Measurements from ENCODE around the gene PRKG1.
A peak's percentile ranks its signal among the peaks of the same experiment; 100 is the strongest.
"Not testable (repeated sequence)": the region's sequence is repeated elsewhere in the genome, so short reads cannot be mapped to it uniquely, and the experiment has no call there.

The PRKG1 gene

GRCh38 chr10:51369903-51370302 is 295.6 kb downstream of the PRKG1 start:
- no peaks in the 10 kb centered on the region for H3K4me1 Mint-ChIP-seq (ENCODE audit: low read depth)
- H3K27me3 Mint-ChIP-seq = no peaks in the 10 kb centered on the region
- DNase-seq = no peak
- no peak overlapping the region for H3K27ac Mint-ChIP-seq
- no peaks in the 10 kb centered on the region for H3K9me3 Mint-ChIP-seq
- no peaks in the 10 kb centered on the region for H3K36me3 Mint-ChIP-seq (ENCODE audit: low read depth)
- no peak overlapping the region for H3K4me3 Mint-ChIP-seq

DNA sequence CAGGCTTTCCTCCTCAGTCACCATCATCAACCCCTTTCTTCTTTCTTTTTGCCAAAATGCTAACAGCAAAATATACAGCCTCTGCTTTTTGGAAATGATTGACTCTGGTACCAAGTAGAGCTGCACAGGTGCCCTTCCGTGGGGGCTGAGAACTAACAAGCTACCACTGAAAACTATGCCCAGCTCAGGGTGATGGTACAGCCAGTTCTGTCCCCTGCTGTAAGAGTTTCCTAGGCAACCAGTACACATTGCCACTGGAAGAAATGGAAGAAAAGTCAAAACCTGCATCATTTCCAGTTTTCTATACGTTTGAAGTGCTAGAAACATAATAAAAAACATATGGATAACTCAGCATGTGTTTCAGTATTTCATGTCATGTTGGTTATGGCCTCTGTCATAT is 297.5 kb downstream of the PRKG1 start:
- no peaks in the 10 kb centered on the region for H3K9me3 Mint-ChIP-seq
- no peaks in the 10 kb centered on the region for H3K36me3 Mint-ChIP-seq (ENCODE audit: low read depth)
- DNase-seq = no peak
- no peaks in the 10 kb centered on the region for H3K4me1 Mint-ChIP-seq (ENCODE audit: low read depth)
- H3K27me3 Mint-ChIP-seq = no peaks in the 10 kb centered on the region
- H3K4me3 Mint-ChIP-seq = no peak overlapping the region
- H3K27ac Mint-ChIP-seq = no peak overlapping the region

- Mint-ChIP-seq H3K27ac (no peak overlapping the region), H3K4me3 (no peak overlapping the region), H3K9me3 (no peaks in the 10 kb centered on the region), H3K36me3 (ENCODE audit: low read depth) (no peaks in the 10 kb centered on the region), H3K27me3 (no peaks in the 10 kb centered on the region), H3K4me1 (ENCODE audit: low read depth) (no peaks in the 10 kb centered on the region)
- DNase-seq = no peak
These were observed 301.5 kb downstream of the PRKG1 start for GRCh38 chr10:51375790-51376189.

DNA sequence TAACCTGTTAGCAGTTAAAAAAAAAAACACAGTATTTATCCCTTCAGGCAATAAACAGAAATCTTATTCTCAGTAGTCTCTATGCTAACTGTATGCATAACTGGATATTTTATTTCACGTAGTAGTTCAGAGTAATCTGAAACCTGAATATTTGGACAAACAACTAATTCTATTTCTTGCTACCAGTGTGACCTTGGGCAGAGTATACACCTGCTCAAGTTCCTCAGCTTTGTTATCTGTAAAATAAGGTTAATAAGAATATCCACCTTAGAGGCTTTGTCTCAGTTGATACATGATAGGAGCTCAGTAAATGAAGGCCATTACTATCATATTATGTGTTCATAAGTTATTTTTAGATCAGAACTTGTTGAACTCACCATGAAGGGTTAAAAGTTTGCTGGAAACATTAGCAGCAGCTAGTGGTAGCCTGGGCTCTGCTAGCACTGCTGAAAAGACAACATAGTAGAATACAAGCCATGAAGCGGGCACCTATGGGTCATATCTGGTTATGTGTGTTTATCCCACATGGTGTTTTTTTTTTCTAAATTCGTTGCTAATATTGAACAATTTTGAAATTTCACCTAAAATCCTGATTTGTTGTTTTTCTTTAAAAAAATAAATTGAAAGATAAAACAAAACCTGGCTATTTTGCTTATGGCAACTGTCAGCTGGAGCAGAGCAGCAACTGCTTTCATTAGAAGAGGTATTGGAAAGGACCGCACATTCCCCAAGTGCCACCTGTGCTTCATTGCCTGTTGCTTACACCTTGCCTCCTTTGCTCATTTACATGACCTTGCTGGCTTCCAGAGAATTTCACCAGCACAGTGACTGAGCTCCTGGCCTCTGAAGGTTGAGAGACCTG is 303.0 kb downstream of the PRKG1 start:
- H3K9me3 Mint-ChIP-seq = no peaks in the 10 kb centered on the region
- H3K27ac Mint-ChIP-seq = no peak overlapping the region
- no peak for DNase-seq
- no peaks in the 10 kb centered on the region for H3K27me3 Mint-ChIP-seq
- H3K4me3 Mint-ChIP-seq = no peak overlapping the region
- H3K36me3 Mint-ChIP-seq (ENCODE audit: low read depth) = no peaks in the 10 kb centered on the region
- H3K4me1 Mint-ChIP-seq (ENCODE audit: low read depth) = no peaks in the 10 kb centered on the region

DNA sequence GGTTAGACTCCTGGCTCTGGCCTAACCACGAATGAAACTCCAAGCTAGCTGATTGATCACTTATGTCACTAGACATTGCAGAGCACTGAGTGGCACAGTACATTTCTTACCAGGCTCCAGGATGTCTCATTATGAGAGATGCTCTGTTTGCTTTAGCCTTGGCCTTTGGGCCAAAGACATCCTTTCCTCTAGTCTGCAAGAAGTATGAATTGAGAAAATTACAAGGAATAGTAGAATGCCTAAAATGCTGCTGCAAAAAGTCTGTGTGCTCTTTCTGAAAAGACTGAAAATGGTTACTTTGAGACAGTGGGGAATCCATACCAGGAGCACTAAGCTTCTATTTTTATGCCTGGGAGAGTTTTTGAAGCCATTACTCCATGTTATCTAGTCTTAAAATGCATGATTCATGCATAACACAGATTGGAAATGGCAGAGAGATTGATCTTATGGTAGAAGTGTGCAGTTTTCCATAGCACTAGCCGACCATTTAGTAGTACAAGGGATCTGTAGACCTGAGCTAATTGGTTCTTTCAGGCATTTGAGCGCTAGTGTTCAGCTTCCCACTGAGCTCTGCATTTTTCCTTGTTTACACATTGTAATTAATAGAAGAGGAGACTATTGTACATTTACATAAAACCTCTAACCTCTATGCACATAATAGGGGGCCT is 303.8 kb downstream of the PRKG1 start:
- Mint-ChIP-seq H3K27ac (no peak overlapping the region), H3K4me1 (ENCODE audit: low read depth) (no peaks in the 10 kb centered on the region), H3K9me3 (no peaks in the 10 kb centered on the region), H3K36me3 (ENCODE audit: low read depth) (no peaks in the 10 kb centered on the region), H3K4me3 (no peak overlapping the region), H3K27me3 (no peaks in the 10 kb centered on the region)
- DNase-seq = no peak

GRCh38 chr10:51382181-51382580 is 307.9 kb downstream of the PRKG1 start:
- Mint-ChIP-seq H3K9me3 (no peaks in the 10 kb centered on the region), H3K4me1 (ENCODE audit: low read depth) (no peaks in the 10 kb centered on the region), H3K27ac (no peak overlapping the region), H3K36me3 (ENCODE audit: low read depth) (no peaks in the 10 kb centered on the region), H3K4me3 (no peak overlapping the region), H3K27me3 (no peaks in the 10 kb centered on the region)
- no peak for DNase-seq

- no peaks in the 10 kb centered on the region for H3K36me3 Mint-ChIP-seq (ENCODE audit: low read depth)
- H3K27ac Mint-ChIP-seq = no peak overlapping the region
- H3K9me3 Mint-ChIP-seq = no peaks in the 10 kb centered on the region
- H3K4me3 Mint-ChIP-seq = no peak overlapping the region
- H3K4me1 Mint-ChIP-seq (ENCODE audit: low read depth) = no peaks in the 10 kb centered on the region
- no peaks in the 10 kb centered on the region for H3K27me3 Mint-ChIP-seq
- no peak for DNase-seq
These were observed 310.7 kb downstream of the PRKG1 start for GRCh38 chr10:51384971-51385370.

GRCh38 chr10:51386248-51386885 is 312.1 kb downstream of the PRKG1 start:
- Mint-ChIP-seq H3K4me1 (ENCODE audit: low read depth) (no peaks in the 10 kb centered on the region), H3K4me3 (no peak overlapping the region), H3K9me3 (no peaks in the 10 kb centered on the region), H3K36me3 (ENCODE audit: low read depth) (no peaks in the 10 kb centered on the region), H3K27ac (no peak overlapping the region), H3K27me3 (no peaks in the 10 kb centered on the region)
- no peak for DNase-seq

DNA sequence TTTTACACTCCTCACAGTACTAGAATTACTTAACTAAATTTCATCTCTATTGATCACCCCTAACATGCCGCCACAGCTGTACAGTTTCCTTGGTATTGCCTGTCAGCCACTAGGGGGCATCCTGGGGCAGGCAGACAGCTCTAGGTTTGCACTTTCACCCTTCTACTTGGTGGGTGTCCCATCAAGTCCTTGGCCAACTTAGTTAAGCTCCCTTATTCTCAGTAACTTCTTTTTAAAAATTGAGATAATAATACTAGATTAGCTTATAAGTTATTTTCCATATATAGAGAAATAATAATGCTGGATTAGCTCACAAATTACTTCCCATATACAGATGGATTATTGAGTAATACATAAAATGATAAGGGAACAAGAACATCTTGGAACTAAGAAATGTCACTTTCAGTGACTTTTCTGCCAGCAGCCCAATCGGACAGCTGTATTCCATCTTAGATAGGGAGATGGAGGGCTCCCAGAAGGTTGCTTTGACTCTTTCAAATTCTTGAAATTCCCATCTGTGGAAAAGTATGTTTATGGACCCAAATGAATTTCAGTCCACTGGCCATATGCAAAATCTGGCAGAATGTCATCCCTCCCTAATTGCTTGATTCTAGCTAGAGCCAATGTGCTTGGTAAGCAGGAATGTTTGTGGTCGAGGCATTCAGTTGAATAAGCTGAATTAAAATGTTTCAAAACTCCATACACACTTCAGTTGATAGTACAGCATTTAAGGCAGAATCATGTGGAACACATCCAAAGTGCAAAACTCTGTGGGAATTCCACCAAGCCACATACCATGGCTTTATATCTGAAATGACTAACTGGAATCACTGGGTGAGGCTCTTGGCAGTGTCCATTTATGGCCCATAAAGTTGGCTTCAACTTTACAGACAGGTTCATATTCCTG is 315.4 kb downstream of the PRKG1 start:
- H3K36me3 Mint-ChIP-seq (ENCODE audit: low read depth) = no peaks in the 10 kb centered on the region
- H3K27me3 Mint-ChIP-seq = no peaks in the 10 kb centered on the region
- peak; percentile 46 for DNase-seq
- H3K4me1 Mint-ChIP-seq (ENCODE audit: low read depth) = no peaks in the 10 kb centered on the region
- H3K27ac Mint-ChIP-seq = no peak overlapping the region
- H3K9me3 Mint-ChIP-seq = no peaks in the 10 kb centered on the region
- no peak overlapping the region for H3K4me3 Mint-ChIP-seq

DNA sequence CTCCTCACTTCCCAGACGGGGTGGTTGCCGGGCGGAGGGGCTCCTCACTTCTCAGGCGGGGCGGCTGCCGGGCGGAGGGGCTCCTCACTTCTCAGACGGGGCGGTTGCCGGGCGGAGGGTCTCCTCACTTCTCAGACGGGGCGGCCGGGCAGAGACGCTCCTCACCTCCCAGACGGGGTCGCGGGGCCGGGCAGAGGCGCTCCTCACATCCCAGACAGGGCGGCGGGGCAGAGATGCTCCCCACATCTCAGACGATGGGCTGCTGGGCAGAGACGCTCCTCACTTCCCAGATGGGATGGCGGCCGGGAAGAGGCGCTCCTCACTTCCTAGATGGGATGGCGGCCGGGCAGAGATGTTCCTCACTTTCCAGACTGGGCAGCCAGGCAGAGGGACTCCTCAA is 318.7 kb downstream of the PRKG1 start:
- H3K27ac Mint-ChIP-seq; H3K4me1 Mint-ChIP-seq (ENCODE audit: low read depth); H3K27me3 Mint-ChIP-seq; H3K4me3 Mint-ChIP-seq; H3K36me3 Mint-ChIP-seq (ENCODE audit: low read depth); DNase-seq; H3K9me3 Mint-ChIP-seq: not testable (repeated sequence)

- no peak overlapping the region for H3K27ac Mint-ChIP-seq
- H3K4me1 Mint-ChIP-seq (ENCODE audit: low read depth) = no peaks in the 10 kb centered on the region
- H3K9me3 Mint-ChIP-seq = no peaks in the 10 kb centered on the region
- H3K27me3 Mint-ChIP-seq = no peaks in the 10 kb centered on the region
- H3K4me3 Mint-ChIP-seq = no peak overlapping the region
- no peak for DNase-seq
- no peaks in the 10 kb centered on the region for H3K36me3 Mint-ChIP-seq (ENCODE audit: low read depth)
These were observed 319.8 kb downstream of the PRKG1 start for GRCh38 chr10:51394039-51394438.

GRCh38 chr10:51397244-51397643 is 323.0 kb downstream of the PRKG1 start:
- Mint-ChIP-seq H3K36me3 (ENCODE audit: low read depth) (no peaks in the 10 kb centered on the region), H3K9me3 (no peaks in the 10 kb centered on the region), H3K27me3 (peaks cover 3% of the 10 kb centered on the region), H3K4me1 (ENCODE audit: low read depth) (no peaks in the 10 kb centered on the region), H3K4me3 (no peak overlapping the region), H3K27ac (no peak overlapping the region)
- DNase-seq = no peak

GRCh38 chr10:51397695-51398094 is 323.4 kb downstream of the PRKG1 start:
- Mint-ChIP-seq H3K9me3 (no peaks in the 10 kb centered on the region), H3K27me3 (peaks cover 3% of the 10 kb centered on the region), H3K4me3 (no peak overlapping the region), H3K27ac (no peak overlapping the region), H3K4me1 (ENCODE audit: low read depth) (no peaks in the 10 kb centered on the region), H3K36me3 (ENCODE audit: low read depth) (no peaks in the 10 kb centered on the region)
- DNase-seq = no peak

GRCh38 chr10:51399840-51400239 is 325.6 kb downstream of the PRKG1 start:
- peaks cover 3% of the 10 kb centered on the region for H3K27me3 Mint-ChIP-seq
- no peak overlapping the region for H3K4me3 Mint-ChIP-seq
- no peak overlapping the region for H3K27ac Mint-ChIP-seq
- no peaks in the 10 kb centered on the region for H3K4me1 Mint-ChIP-seq (ENCODE audit: low read depth)
- no peak for DNase-seq
- no peaks in the 10 kb centered on the region for H3K36me3 Mint-ChIP-seq (ENCODE audit: low read depth)
- no peaks in the 10 kb centered on the region for H3K9me3 Mint-ChIP-seq
